Stimulated activated CD8-positive, alpha-beta memory T cell treated with anti-CD3 and anti-CD28 coated beads, Interleukin-12 subunit alpha, Interleukin-12 subunit beta, amount 100 ng/mL, for 4 hours (primary cell): ENCODE data around the gene SSBP3.
"Not testable (repeated sequence)": the region's sequence is repeated elsewhere in the genome, so short reads cannot be mapped to it uniquely, and the experiment has no call there.

Source experiments
- DNase-seq: peaks from one replicate; pipeline ENCODE4 v3.0.0-alpha.2; 2020; ENCODE audit warnings: low read depth

The SSBP3 gene

GRCh38 chr1:54243022-54243421 lies 163.2 kb downstream of the SSBP3 start:
- no peak for DNase-seq

- no peak for DNase-seq
These were observed 164.8 kb downstream of the SSBP3 start for GRCh38 chr1:54241364-54241763.

- no peak for DNase-seq
These were observed 165.4 kb downstream of the SSBP3 start for GRCh38 chr1:54240741-54241335.

- DNase-seq: no peak
These were observed 166.6 kb downstream of the SSBP3 start for GRCh38 chr1:54239631-54240031.

- no peak for DNase-seq
These were observed 167.2 kb downstream of the SSBP3 start for GRCh38 chr1:54239035-54239383.

- DNase-seq: no peak
These were observed 167.7 kb downstream of the SSBP3 start for GRCh38 chr1:54238353-54239034.

GRCh38 chr1:54237586-54237985 lies 168.6 kb downstream of the SSBP3 start:
- DNase-seq: no peak

GRCh38 chr1:54234284-54234683 lies 171.9 kb downstream of the SSBP3 start:
- DNase-seq: no peak

GRCh38 chr1:54233196-54233595 lies 173.0 kb downstream of the SSBP3 start:
- DNase-seq: not testable (repeated sequence)

GRCh38 chr1:54230507-54231339 lies 175.5 kb downstream of the SSBP3 start:
- no peak for DNase-seq

GRCh38 chr1:54229281-54229891 lies 176.8 kb downstream of the SSBP3 start:
- DNase-seq: no peak

GRCh38 chr1:54228638-54229079 lies 177.5 kb downstream of the SSBP3 start:
- DNase-seq: no peak

- DNase-seq: no peak
These were observed 178.3 kb downstream of the SSBP3 start for GRCh38 chr1:54227891-54228310.

GRCh38 chr1:54227091-54227602 lies 179.0 kb downstream of the SSBP3 start:
- no peak for DNase-seq

- DNase-seq: no peak
These were observed 180.1 kb downstream of the SSBP3 start for GRCh38 chr1:54225986-54226559.

GRCh38 chr1:54225378-54225777 lies 180.8 kb downstream of the SSBP3 start:
- no peak for DNase-seq

GRCh38 chr1:54224233-54224632 lies 182.0 kb downstream of the SSBP3 start:
- DNase-seq: no peak

GRCh38 chr1:54223441-54224202 lies 182.6 kb downstream of the SSBP3 start:
- no peak for DNase-seq

GRCh38 chr1:54222711-54223110 lies 183.5 kb downstream of the SSBP3 start:
- no peak for DNase-seq

- DNase-seq: no peak
These were observed 184.2 kb downstream of the SSBP3 start for GRCh38 chr1:54221867-54222484.
